ENCODE results near the gene EFNA1. TPM values are rescaled to one million over a fixed set of nuclear protein-coding genes. Genes with fewer than 3 reads are reported as not detected.

EFNA1 gene
- total and polyA plus RNA-seq, 2 of the 13 experiments (the other 11 are each of a cell fraction or from before 2014, with no cell fraction given): 81.8 to 874 TPM

DNA sequence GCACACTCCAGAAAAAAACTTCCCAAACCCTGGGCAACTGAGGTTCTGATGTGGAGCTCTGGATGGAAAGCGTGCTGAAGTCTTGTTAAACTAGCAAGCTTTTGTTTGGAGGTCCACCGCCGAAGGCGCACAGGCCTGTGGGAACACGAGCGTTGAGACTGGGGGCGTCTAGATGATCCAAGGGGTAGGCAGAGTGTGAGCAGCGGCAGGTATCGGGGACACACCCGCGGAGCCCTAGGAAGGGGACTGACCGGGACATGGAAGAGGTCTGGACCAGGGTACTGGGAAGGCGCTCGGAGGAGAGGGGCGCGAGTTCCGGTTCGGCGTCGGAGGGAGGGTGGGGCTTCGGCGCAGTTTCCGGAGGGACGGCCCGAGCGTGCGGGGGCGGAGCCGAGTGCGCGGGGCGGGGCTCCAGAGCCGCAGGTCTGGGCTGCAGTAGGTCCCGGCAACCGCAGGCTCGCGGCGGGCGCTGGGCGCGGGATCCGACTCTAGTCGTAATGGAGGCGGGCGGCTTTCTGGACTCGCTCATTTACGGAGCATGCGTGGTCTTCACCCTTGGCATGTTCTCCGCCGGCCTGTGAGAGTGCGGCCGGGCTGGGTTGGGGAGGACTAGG, 7.8 kb downstream of the EFNA1 start, which contains the start of gene SLC50A1 (continued):
- TF ChIP-seq, protein P1, sequence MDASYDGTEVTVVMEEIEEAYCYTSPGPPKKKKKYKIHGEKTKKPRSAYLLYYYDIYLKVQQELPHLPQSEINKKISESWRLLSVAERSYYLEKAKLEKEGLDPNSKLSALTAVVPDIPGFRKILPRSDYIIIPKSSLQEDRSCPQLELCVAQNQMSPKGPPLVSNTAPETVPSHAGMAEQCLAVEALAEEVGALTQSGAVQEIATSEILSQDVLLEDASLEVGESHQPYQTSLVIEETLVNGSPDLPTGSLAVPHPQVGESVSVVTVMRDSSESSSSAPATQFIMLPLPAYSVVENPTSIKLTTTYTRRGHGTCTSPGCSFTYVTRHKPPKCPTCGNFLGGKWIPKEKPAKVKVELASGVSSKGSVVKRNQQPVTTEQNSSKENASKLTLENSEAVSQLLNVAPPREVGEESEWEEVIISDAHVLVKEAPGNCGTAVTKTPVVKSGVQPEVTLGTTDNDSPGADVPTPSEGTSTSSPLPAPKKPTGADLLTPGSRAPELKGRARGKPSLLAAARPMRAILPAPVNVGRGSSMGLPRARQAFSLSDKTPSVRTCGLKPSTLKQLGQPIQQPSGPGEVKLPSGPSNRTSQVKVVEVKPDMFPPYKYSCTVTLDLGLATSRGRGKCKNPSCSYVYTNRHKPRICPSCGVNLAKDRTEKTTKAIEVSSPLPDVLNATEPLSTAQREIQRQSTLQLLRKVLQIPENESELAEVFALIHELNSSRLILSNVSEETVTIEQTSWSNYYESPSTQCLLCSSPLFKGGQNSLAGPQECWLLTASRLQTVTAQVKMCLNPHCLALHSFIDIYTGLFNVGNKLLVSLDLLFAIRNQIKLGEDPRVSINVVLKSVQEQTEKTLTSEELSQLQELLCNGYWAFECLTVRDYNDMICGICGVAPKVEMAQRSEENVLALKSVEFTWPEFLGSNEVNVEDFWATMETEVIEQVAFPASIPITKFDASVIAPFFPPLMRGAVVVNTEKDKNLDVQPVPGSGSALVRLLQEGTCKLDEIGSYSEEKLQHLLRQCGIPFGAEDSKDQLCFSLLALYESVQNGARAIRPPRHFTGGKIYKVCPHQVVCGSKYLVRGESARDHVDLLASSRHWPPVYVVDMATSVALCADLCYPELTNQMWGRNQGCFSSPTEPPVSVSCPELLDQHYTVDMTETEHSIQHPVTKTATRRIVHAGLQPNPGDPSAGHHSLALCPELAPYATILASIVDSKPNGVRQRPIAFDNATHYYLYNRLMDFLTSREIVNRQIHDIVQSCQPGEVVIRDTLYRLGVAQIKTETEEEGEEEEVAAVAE (CRISPR knock-in tag; IDR thresholded peaks at IDR 0.05; ENCODE audit: borderline replicate concordance): peak; percentile 42; the same call in 1 of the 2 replicates
- no peak for TF ChIP-seq BCLAF1 (IDR thresholded peaks at IDR 0.05)
- TF ChIP-seq TGIF2 (CRISPR knock-in tag; IDR thresholded peaks at IDR 0.05): no peak
- TF ChIP-seq ZNF138 (CRISPR knock-in tag; IDR thresholded peaks at IDR 0.05; ENCODE audit: low read depth): peak; percentile 67; the same call in 1 of the 2 replicates
- no peak for TF ChIP-seq PLRG1 (conservative IDR thresholded peaks at IDR 0.05)
- peak; percentile 17 for TF ChIP-seq MED8 (CRISPR knock-in tag; IDR thresholded peaks at IDR 0.05; ENCODE audit: insufficient replicate concordance)
- peak; percentile 76; the same call in 1 of the 2 replicates for TF ChIP-seq MEIS1 (CRISPR knock-in tag; IDR thresholded peaks at IDR 0.05; ENCODE audit: borderline replicate concordance)
- peak; percentile 80 for TF ChIP-seq SP4 (CRISPR knock-in tag; IDR thresholded peaks at IDR 0.05)
- TF ChIP-seq, protein P2, sequence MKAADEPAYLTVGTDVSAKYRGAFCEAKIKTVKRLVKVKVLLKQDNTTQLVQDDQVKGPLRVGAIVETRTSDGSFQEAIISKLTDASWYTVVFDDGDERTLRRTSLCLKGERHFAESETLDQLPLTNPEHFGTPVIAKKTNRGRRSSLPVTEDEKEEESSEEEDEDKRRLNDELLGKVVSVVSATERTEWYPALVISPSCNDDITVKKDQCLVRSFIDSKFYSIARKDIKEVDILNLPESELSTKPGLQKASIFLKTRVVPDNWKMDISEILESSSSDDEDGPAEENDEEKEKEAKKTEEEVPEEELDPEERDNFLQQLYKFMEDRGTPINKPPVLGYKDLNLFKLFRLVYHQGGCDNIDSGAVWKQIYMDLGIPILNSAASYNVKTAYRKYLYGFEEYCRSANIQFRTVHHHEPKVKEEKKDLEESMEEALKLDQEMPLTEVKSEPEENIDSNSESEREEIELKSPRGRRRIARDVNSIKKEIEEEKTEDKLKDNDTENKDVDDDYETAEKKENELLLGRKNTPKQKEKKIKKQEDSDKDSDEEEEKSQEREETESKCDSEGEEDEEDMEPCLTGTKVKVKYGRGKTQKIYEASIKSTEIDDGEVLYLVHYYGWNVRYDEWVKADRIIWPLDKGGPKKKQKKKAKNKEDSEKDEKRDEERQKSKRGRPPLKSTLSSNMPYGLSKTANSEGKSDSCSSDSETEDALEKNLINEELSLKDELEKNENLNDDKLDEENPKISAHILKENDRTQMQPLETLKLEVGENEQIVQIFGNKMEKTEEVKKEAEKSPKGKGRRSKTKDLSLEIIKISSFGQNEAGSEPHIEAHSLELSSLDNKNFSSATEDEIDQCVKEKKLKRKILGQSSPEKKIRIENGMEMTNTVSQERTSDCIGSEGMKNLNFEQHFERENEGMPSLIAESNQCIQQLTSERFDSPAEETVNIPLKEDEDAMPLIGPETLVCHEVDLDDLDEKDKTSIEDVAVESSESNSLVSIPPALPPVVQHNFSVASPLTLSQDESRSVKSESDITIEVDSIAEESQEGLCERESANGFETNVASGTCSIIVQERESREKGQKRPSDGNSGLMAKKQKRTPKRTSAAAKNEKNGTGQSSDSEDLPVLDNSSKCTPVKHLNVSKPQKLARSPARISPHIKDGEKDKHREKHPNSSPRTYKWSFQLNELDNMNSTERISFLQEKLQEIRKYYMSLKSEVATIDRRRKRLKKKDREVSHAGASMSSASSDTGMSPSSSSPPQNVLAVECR (CRISPR knock-in tag; IDR thresholded peaks at IDR 0.05; ENCODE audit: borderline replicate concordance): peak; percentile 69; the same call in 1 of the 2 replicates
- TF ChIP-seq ISX (CRISPR knock-in tag; conservative IDR thresholded peaks at IDR 0.05): no peak
- peak; percentile 78; the same call in 1 of the 2 replicates for TF ChIP-seq ZNF572 (CRISPR knock-in tag; IDR thresholded peaks at IDR 0.05)
- 0 out of 2 replicates have a peak, but pooled peaks have one; percentile 39 for TF ChIP-seq ZNF616 (CRISPR knock-in tag; IDR thresholded peaks at IDR 0.05; ENCODE audit: low read depth)
- no peak for TF ChIP-seq ZNF496 (CRISPR knock-in tag; IDR thresholded peaks at IDR 0.05; ENCODE audit: insufficient replicate concordance)
- TF ChIP-seq RBM22 (optimal IDR thresholded peaks at IDR 0.05; ENCODE audit: low read length): peak; percentile 98
- peak; percentile 10; the same call in 1 of the 2 replicates for TF ChIP-seq ZNF768 (CRISPR knock-in tag; IDR thresholded peaks at IDR 0.05)
- TF ChIP-seq, protein P3, sequence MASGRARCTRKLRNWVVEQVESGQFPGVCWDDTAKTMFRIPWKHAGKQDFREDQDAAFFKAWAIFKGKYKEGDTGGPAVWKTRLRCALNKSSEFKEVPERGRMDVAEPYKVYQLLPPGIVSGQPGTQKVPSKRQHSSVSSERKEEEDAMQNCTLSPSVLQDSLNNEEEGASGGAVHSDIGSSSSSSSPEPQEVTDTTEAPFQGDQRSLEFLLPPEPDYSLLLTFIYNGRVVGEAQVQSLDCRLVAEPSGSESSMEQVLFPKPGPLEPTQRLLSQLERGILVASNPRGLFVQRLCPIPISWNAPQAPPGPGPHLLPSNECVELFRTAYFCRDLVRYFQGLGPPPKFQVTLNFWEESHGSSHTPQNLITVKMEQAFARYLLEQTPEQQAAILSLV (CRISPR knock-in tag; IDR thresholded peaks at IDR 0.05; ENCODE audit: borderline replicate concordance): 0 out of 2 replicates have a peak, but pooled peaks have one; percentile 58

Data from HepG2 (cell line).